ENCODE results near the gene TTC3. TPM values are rescaled to one million over a fixed set of nuclear protein-coding genes. Genes with fewer than 3 reads are reported as not detected.

TTC3 gene
- total and polyA plus RNA-seq, 9 of the 15 experiments (the other 6 are each of a cell fraction or from before 2014, with no cell fraction given): 17.5 to 92.0 (median 59.5) TPM

DNA sequence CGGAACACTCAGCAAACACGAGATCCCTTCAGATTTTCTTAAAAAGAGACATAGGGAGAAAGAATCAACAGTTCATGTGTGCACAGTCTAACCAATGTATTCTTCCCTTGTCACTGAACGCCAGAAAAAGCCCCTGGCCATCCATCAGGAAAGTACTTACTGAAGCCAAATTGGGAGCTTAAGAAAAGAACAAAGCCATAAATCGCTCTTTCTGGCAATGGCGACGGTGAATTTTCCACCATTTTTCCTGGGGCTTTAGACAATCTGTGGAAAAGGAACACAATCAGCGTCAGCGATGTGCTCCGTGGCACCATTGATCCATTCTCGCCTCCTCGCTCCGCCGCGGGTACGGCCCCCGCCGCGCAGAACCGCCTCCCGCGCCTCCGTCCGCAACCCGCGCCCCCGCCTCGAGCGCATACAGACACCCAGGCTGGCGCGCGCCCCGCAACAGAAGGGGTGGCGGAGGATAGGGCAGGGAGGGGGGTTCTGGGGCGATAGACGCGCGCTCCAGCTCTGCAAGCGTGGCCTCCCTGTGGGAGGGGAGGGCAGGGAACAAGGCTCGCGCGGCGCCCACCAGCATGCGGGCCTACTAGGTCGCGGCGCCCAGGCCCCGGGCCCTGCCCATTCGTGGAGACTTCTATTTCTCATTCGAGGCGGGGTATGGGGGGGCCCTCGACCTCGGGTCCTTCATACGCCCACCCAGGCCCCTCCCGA is 623 bp upstream of the TTC3 start:
- Histone ChIP-seq H4K20me1 (replicated peaks; ENCODE audit: control insufficient read depth, insufficient read depth, low read length) (peaks cover 10% of the 10 kb centered on the region; the same call in 1 of the 2 replicates), H2AFZ (ENCODE audit: low read depth, low read length) (peak overlapping the region; percentile 86), H3K36me3 (ENCODE audit: control insufficient read depth, insufficient read depth, low read length) (peaks cover 20% of the 10 kb centered on the region; the same call in 2 of the 3 replicates), H3K9me3 (replicated peaks; ENCODE audit: control insufficient read depth, insufficient read depth, low read depth, low read length) (no peaks in the 10 kb centered on the region), H3K27me3 (ENCODE audit: control insufficient read depth in 2 of 2, insufficient read depth in 2 of 2, low read length in 2 of 2) (no peaks in the 10 kb centered on the region), H3K4me2 (ENCODE audit: insufficient read depth, low read length) (peak overlapping the region; percentile 89), H3K79me2 (ENCODE audit: control insufficient read depth, insufficient read depth, low read length) (peaks cover 57% of the 10 kb centered on the region), H3K9ac (ENCODE audit: insufficient read depth in 1 of 2, low read depth in 2 of 2, low read length in 2 of 2) (peak overlapping the region; percentile 92 to 97), H3K9me1 (ENCODE audit: control insufficient read depth, insufficient read depth, low read length) (no peaks in the 10 kb centered on the region), H3K27ac (ENCODE audit: extremely low read depth, low read depth, low read length) (peak overlapping the region; percentile 95), H3K4me1 (replicated peaks in 1 of 2; ENCODE audit: control insufficient read depth in 2 of 2, insufficient read depth in 2 of 2, low read length in 2 of 2) (peaks cover 15 to 26% of the 10 kb centered on the region in 2 experiments; a peak in 4 of 5 replicates), H3K4me3 (peak overlapping the region; percentile 69)
- WGBS (ENCODE audit: insufficient coverage, low coverage, missing lambda C conversion rate): under 1% methylated on average over 47 of the region's 54 CpGs
- FAIRE-seq (no peak), DNase-seq (ENCODE audit: extremely low read depth in 1 of 4, low spot score in 3 of 4) (peak in 2 of 4 experiments; percentile 76 to 77), ATAC-seq (peak; percentile 76)
- POLR2A ChIA-PET: interaction anchor here (1.0 to 2.8 kb wide), 5 partner anchors 13 to 82 kb away, joined by 3 to 9 read pairs (median 4); no protein-coding TSS in a partner anchor
- intact Hi-C loops (cut with micrococcal nuclease): no loop called here
- CTCF ChIA-PET (ENCODE audit: low intra/inter-chr PET ratio): interaction anchor here (2.8 kb wide), 1 partner anchor 95 kb away, joined by 7 read pairs; no protein-coding TSS in a partner anchor
- in situ Hi-C loops (cut with MboI): no loop called here
- BruUV-seq (replicated peaks): no TSS peak
- TF ChIP-seq XRCC5 (IDR thresholded peaks at IDR 0.05; ENCODE audit: low read depth, low read length) (no peak; the same call in 1 of the 2 replicates), RAD21 (CRISPR knock-in tag; conservative IDR thresholded peaks at IDR 0.05 in 1 of 2, IDR thresholded peaks at IDR 0.05 in 1 of 2) (no peak), MEIS2 (IDR thresholded peaks at IDR 0.05; ENCODE audit: partially characterized antibody) (peak; percentile 31), JUNB (CRISPR knock-in tag; conservative IDR thresholded peaks at IDR 0.05) (no peak), CREB1 (IDR thresholded peaks at IDR 0.05) (no peak; the same call in 1 of the 2 replicates), CREB1 (CRISPR knock-in tag; IDR thresholded peaks at IDR 0.05) (peak; percentile 59), PTBP1 (IDR thresholded peaks at IDR 0.05; ENCODE audit: low read depth, low read length) (no peak), NFXL1 (CRISPR knock-in tag; IDR thresholded peaks at IDR 0.05) (no peak), CC2D1A (IDR thresholded peaks at IDR 0.05) (no peak), RAD51 (IDR thresholded peaks at IDR 0.05; ENCODE audit: borderline replicate concordance, low read depth) (no peak), NCOA1 (IDR thresholded peaks at IDR 0.05; ENCODE audit: low read depth) (no peak), GTF2A2 (tag; IDR thresholded peaks at IDR 0.05) (peak; percentile 18; the same call in 1 of the 2 replicates), TEAD4 (IDR thresholded peaks at IDR 0.05; ENCODE audit: low read length) (no peak; the same call in 1 of the 2 replicates), TEAD4 (CRISPR knock-in tag; IDR thresholded peaks at IDR 0.05; ENCODE audit: borderline replicate concordance) (0 out of 2 replicates have a peak, but pooled peaks have one; percentile 75), EP400 (IDR thresholded peaks at IDR 0.05) (peak; percentile 71; the same call in 1 of the 2 replicates), KDM4B (IDR thresholded peaks at IDR 0.05; ENCODE audit: borderline replicate concordance in 2 of 2, low read depth in 1 of 2) (0 out of 4 replicates have a peak, but pooled peaks of 1 of the 2 experiments have one; percentile 1), PYGO2 (tag; IDR thresholded peaks at IDR 0.05) (no peak), RNF2 (IDR thresholded peaks at IDR 0.05) (peak; percentile 75; the same call in 1 of the 2 replicates), POLR2A (conservative IDR thresholded peaks at IDR 0.05) (no peak), BCOR (IDR thresholded peaks at IDR 0.05) (peak; percentile 52; the same call in 1 of the 2 replicates), ZNF282 (CRISPR knock-in tag; IDR thresholded peaks at IDR 0.05) (no peak)
- TF ChIP-seq, protein P1, sequence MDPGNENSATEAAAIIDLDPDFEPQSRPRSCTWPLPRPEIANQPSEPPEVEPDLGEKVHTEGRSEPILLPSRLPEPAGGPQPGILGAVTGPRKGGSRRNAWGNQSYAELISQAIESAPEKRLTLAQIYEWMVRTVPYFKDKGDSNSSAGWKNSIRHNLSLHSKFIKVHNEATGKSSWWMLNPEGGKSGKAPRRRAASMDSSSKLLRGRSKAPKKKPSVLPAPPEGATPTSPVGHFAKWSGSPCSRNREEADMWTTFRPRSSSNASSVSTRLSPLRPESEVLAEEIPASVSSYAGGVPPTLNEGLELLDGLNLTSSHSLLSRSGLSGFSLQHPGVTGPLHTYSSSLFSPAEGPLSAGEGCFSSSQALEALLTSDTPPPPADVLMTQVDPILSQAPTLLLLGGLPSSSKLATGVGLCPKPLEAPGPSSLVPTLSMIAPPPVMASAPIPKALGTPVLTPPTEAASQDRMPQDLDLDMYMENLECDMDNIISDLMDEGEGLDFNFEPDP (CRISPR knock-in tag; IDR thresholded peaks at IDR 0.05): no peak
